Measurements from ENCODE around the gene RNF4.

The RNF4 gene

DNA sequence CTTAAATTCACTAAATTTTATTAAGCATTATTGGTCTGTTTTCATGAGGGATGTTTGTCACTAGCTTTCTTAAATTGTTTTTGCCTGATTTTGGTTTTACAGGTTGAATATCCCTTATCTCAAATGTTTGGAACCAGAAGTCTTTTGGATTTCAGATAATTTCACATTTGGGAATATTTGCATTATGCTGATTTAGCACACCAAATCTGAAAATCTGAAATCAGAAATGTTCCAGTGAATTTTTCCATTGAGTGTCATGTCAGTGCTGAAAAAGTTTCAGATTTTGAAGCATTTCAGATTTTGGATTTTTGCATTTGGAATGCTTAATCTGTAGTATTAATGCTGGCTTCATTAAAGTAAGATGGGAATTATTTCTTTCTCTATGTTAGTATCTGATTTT, 82.2 kb downstream of the RNF4 start:
- Mint-ChIP-seq H3K27me3 (no peaks in the 10 kb centered on the region), H3K27ac (peak overlapping the region in 1 of 2 donors; percentile 25), H3K9me3 (no peaks in the 10 kb centered on the region), H3K4me3 (no peak overlapping the region), H3K36me3 (ENCODE audit: insufficient read depth) (no peaks in the 10 kb centered on the region), H3K4me1 (ENCODE audit: low read depth in 2 of 2) (peaks cover 33 to 43% of the 10 kb centered on the region in 2 donors)
- ATAC-seq (replicated peaks) = no peak
- DNase-seq = no peak

DNA sequence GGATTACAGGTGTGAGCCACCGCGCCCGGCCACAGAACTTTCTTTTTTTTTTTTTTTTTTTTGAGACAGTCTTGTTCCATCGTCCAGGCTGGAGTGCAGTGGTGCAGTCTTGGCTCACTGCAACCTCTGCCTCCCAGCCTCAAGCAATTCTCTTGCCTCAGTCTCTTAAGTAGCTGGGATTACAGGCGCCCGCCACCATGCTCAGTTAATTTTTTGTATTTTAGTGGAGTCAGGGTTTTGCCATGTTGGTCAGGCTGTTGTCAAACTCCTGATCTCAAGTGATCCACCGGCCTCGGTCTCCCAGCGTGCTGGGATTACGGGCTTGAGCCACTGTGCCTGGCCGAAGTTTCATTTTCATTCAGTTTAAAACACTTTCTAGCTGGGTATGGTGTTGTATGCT, 83.9 kb downstream of the RNF4 start:
- DNase-seq = no peak
- Mint-ChIP-seq H3K36me3 (ENCODE audit: insufficient read depth) (no peaks in the 10 kb centered on the region), H3K4me3 (no peak overlapping the region), H3K9me3 (no peaks in the 10 kb centered on the region), H3K27ac (peak overlapping the region in 1 of 2 donors; percentile 62), H3K27me3 (no peaks in the 10 kb centered on the region), H3K4me1 (ENCODE audit: low read depth in 2 of 2) (peaks cover 36 to 37% of the 10 kb centered on the region in 2 donors)
- no peak for ATAC-seq (replicated peaks)

DNA sequence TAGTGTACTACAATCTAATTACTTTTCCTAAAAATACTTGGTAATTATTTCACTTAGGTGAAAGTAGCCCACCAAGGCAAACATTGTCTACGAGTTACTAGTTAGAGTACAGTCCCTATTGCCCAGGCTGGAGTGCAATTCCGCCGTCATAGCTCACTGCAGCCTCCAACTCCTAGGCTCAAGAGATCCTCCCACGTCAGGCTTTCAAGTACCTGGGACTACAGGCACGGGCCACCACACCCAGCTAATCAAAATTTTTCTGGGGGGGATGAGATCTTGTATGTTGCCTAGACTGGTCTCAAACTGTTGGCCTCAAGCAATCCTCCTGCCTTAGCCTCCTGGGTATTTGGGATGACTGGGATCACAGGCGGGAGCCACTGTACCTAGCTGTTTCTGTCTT, 89.4 kb downstream of the RNF4 start:
- H3K36me3 Mint-ChIP-seq (ENCODE audit: insufficient read depth) = peaks cover 19% of the 10 kb centered on the region
- no peaks in the 10 kb centered on the region for H3K9me3 Mint-ChIP-seq
- ATAC-seq (replicated peaks) (no peak), DNase-seq (no peak)
- peak overlapping the region; percentile 57 to 77 for H3K27ac Mint-ChIP-seq
- peaks cover 44 to 48% of the 10 kb centered on the region in 2 donors for H3K4me1 Mint-ChIP-seq (ENCODE audit: low read depth in 2 of 2)
- H3K4me3 Mint-ChIP-seq = no peak overlapping the region
- no peaks in the 10 kb centered on the region for H3K27me3 Mint-ChIP-seq

DNA sequence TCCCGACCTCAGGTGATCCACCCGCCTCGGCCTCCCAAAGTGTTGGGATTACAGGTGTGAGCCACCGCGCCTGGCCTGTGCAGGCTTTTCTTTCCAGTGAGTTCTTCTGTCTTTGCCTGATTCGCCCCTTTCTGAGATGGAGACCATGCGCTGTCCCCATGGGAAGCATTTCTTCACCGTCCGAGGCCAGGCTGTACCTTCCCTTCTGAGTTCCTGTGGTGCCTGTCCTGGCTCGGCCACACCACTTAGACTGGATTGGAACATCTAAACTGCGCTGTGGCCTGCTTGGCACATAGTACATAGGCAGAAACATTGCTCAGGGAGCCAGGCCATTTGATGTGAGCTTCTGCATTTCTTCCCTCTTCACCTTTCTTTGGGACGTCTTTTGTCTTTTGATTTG, 91.3 kb downstream of the RNF4 start:
- DNase-seq (no peak), ATAC-seq (replicated peaks) (no peak)
- H3K4me3 Mint-ChIP-seq = peak overlapping the region in 1 of 2 donors; percentile 4
- no peaks in the 10 kb centered on the region for H3K27me3 Mint-ChIP-seq
- H3K4me1 Mint-ChIP-seq (ENCODE audit: low read depth in 2 of 2) = peaks cover 33 to 46% of the 10 kb centered on the region in 2 donors
- H3K36me3 Mint-ChIP-seq (ENCODE audit: insufficient read depth) = peaks cover 19% of the 10 kb centered on the region
- no peaks in the 10 kb centered on the region for H3K9me3 Mint-ChIP-seq
- no peak overlapping the region for H3K27ac Mint-ChIP-seq

All from effector memory CD8-positive, alpha-beta T cell (primary cell).